Fibroblast of lung (primary cell): ENCODE results near the gene MGAT4A. TPM values are rescaled to one million over a fixed set of nuclear protein-coding genes. Genes with fewer than 3 reads are reported as not detected.

ENCODE experiments used
- DNase-seq, 2 donors: peaks; one replicate each; pipeline versions ENCODE4 v3.0.0 to v3.0.0-alpha.2; 2010; ENCODE audit warnings: low read depth in 2 of 2
- H2AFZ ChIP-seq: 2 replicates; pipeline ENCODE4 v1.5.1; 2012; ENCODE audit warnings: low read length, control low read depth, inconsistent platforms
- H3K27ac ChIP-seq: 2 replicates; pipeline ENCODE4 v1.5.1; 2011; ENCODE audit warnings: low read length, control low read depth; ENCODE audit not compliant: insufficient read depth
- H3K27me3 ChIP-seq: 2 replicates; pipeline ENCODE4 v1.5.1; 2011; ENCODE audit warnings: mild to moderate bottlenecking, low read length; ENCODE audit not compliant: control insufficient read depth, insufficient read depth
- H3K36me3 ChIP-seq: 2 replicates; pipeline ENCODE4 v1.5.1; 2011; ENCODE audit warnings: low read length; ENCODE audit not compliant: control insufficient read depth, insufficient read depth
- H3K4me1 ChIP-seq: 2 replicates; pipeline ENCODE4 v1.5.1; 2011; ENCODE audit warnings: low read length; ENCODE audit not compliant: control insufficient read depth, insufficient read depth; ENCODE audit errors: extremely low read depth
- H3K4me2 ChIP-seq: 2 replicates; pipeline ENCODE4 v1.5.1; 2011; ENCODE audit warnings: low read length, control low read depth; ENCODE audit not compliant: insufficient read depth; ENCODE audit errors: extremely low read depth
- H3K4me3 ChIP-seq, 4 experiments: fragments of 200-600 bp in 1 of 4; sonication (generic) in 1 of 4; replicated peaks in 1 of 4; 2 replicates each; pipeline ENCODE4 v1.5.1; 2011 to 2016; ENCODE audit warnings: low read length in 4 of 4, low read depth in 3 of 4, mild to moderate bottlenecking in 3 of 4, control low read depth in 2 of 4, inconsistent platforms in 1 of 4, mixed read lengths in 1 of 4; ENCODE audit not compliant: insufficient read depth in 1 of 4; ENCODE audit errors: control extremely low read depth in 1 of 4
- H3K79me2 ChIP-seq: 2 replicates; pipeline ENCODE4 v1.5.1; 2012; ENCODE audit warnings: mild to moderate bottlenecking, low read length, inconsistent platforms; ENCODE audit not compliant: control insufficient read depth, insufficient read depth
- H3K9ac ChIP-seq: 2 replicates; pipeline ENCODE4 v1.5.1; 2011; ENCODE audit warnings: mild to moderate bottlenecking, low read length, control low read depth; ENCODE audit not compliant: insufficient read depth
- H3K9me3 ChIP-seq: 2 replicates; pipeline ENCODE4 v1.5.1; 2012; ENCODE audit warnings: low read depth, low read length; ENCODE audit not compliant: control insufficient read depth, insufficient read depth
- H4K20me1 ChIP-seq: 2 replicates; pipeline ENCODE4 v1.5.1; 2011; ENCODE audit warnings: low read length; ENCODE audit not compliant: control insufficient read depth, insufficient read depth; ENCODE audit errors: extremely low read depth
- EZH2 ChIP-seq: IDR thresholded peaks from 2 replicates; pipeline ENCODE4 v1.5.1; 2012; ENCODE audit warnings: low read length, control low read depth, mild to moderate bottlenecking; ENCODE audit errors: missing control alignments
- polyA plus RNA-seq, 2 donors: library from polyadenylated mRNA; depleted of rRNA in 1 of 2; stranded (reverse) in 1 of 2; unstranded in 1 of 2; fragments of >200 nt; gene quantifications; 2 replicates each; pipeline ENCODE4 v1.2.1, GENCODE V29; 2011 to 2012; ENCODE audit warnings: missing spikeins in 1 of 2
- total RNA-seq: library from RNA; depleted of rRNA; stranded (reverse); fragments of >200 nt; gene quantifications from 2 replicates; pipeline ENCODE4 v1.2.1, GENCODE V29; 2014
- TF ChIP-seq, protein P1 (sequence below), 2 donors: IDR thresholded peaks in 1 of 2; conservative IDR thresholded peaks in 1 of 2; 1 replicate in 1 of 2; 2 replicates in 1 of 2; pipeline ENCODE4 v1.5.1; 2011 to 2012; ENCODE audit warnings: low read length in 2 of 2, control low read depth in 1 of 2, inconsistent platforms in 1 of 2, low read depth in 1 of 2, mild to moderate bottlenecking in 1 of 2

MGAT4A gene
- total and polyA plus RNA-seq, 2 donors (not counting 1 experiment from before 2014, with no cell fraction given): 0.10 to 0.17 TPM

DNA sequence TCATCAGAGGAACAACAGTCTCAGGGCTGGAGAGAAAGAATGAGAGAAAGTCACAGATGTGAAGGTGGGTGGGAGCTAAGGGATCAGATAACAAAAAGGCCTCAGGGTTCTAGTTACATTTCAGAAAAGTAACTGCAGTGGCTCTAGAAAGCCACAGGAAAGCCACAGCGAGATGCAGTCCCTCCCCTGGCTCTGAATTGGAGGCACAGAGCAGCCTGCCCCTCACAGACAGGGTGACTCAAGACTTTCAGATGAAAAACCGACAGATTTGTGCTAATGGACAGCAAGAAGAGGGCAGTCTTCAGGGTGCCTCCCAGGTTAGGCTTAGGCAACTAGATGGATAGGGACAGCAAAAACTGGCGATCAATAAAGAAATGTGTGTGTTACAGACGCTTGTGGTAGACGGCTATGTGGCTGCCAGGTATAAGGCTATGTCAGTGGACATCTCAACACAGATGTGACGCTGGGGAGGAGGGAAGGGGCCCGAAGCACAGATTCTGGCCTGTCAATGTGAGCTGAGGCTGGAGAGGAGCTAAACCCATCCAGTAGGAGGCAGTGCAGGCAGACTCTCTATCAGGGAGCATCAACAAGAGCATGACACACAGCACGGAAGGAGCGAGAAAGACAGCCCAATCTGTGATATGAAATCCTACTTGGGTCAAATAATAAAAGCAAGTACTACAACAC, 96.4 kb downstream of the MGAT4A start:
- no peak overlapping the region for H3K27ac ChIP-seq

DNA sequence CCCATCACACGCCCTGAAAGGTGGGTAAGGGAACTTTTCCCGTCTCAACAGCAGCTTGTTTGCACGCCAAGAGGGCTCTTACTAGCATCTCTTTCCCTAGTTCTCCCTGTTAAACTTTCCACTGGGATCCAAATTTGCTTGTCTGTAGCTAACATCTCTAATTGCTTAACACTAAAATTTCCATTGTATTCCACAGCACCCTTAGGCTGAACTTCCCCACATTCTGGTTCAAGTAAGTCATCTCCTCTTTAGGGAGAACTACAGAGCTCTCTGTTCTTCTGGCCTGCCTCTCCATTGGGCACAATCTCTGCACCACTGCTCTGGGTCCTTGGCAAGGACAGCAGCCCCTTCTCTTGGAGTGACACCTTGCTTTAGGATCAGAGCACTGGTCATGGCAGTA, 98.6 kb downstream of the MGAT4A start:
- no peak overlapping the region for H3K4me3 ChIP-seq
- no peaks in the 10 kb centered on the region for H3K4me1 ChIP-seq
- no peak overlapping the region for H2AFZ ChIP-seq
- H3K36me3 ChIP-seq: no peaks in the 10 kb centered on the region
- no peaks in the 10 kb centered on the region for H3K9me3 ChIP-seq
- no peak overlapping the region for H3K9ac ChIP-seq
- no peaks in the 10 kb centered on the region for H3K79me2 ChIP-seq
- no peaks in the 10 kb centered on the region for H3K27me3 ChIP-seq
- no peak for DNase-seq
- H3K27ac ChIP-seq: no peak overlapping the region
- H3K4me2 ChIP-seq: no peak overlapping the region
- no peaks in the 10 kb centered on the region for H4K20me1 ChIP-seq
- TF ChIP-seq, protein P1, sequence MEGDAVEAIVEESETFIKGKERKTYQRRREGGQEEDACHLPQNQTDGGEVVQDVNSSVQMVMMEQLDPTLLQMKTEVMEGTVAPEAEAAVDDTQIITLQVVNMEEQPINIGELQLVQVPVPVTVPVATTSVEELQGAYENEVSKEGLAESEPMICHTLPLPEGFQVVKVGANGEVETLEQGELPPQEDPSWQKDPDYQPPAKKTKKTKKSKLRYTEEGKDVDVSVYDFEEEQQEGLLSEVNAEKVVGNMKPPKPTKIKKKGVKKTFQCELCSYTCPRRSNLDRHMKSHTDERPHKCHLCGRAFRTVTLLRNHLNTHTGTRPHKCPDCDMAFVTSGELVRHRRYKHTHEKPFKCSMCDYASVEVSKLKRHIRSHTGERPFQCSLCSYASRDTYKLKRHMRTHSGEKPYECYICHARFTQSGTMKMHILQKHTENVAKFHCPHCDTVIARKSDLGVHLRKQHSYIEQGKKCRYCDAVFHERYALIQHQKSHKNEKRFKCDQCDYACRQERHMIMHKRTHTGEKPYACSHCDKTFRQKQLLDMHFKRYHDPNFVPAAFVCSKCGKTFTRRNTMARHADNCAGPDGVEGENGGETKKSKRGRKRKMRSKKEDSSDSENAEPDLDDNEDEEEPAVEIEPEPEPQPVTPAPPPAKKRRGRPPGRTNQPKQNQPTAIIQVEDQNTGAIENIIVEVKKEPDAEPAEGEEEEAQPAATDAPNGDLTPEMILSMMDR (conservative IDR thresholded peaks at IDR 0.05 in 1 of 2, IDR thresholded peaks at IDR 0.05 in 1 of 2; ENCODE audit: low read depth in 1 of 2, low read length in 2 of 2): no peak
- TF ChIP-seq EZH2: no peak

More for the DNA sequence above, 96.4 kb downstream of the MGAT4A start:
- no peak overlapping the region for H3K4me2 ChIP-seq
- DNase-seq: peak in 1 of 2 donors; percentile 5
- no peaks in the 10 kb centered on the region for H3K27me3 ChIP-seq
- no peak overlapping the region for H3K9ac ChIP-seq
- no peaks in the 10 kb centered on the region for H3K36me3 ChIP-seq
- H3K4me3 ChIP-seq: no peak overlapping the region
- H3K9me3 ChIP-seq: no peaks in the 10 kb centered on the region
- H2AFZ ChIP-seq: no peak overlapping the region
- no peaks in the 10 kb centered on the region for H4K20me1 ChIP-seq
- no peaks in the 10 kb centered on the region for H3K79me2 ChIP-seq
- H3K4me1 ChIP-seq: no peaks in the 10 kb centered on the region
- no peak for TF ChIP-seq EZH2
- TF ChIP-seq, protein P1 (conservative IDR thresholded peaks at IDR 0.05 in 1 of 2, IDR thresholded peaks at IDR 0.05 in 1 of 2; ENCODE audit: low read depth in 1 of 2, low read length in 2 of 2): peak in 1 of 2 donors; percentile 34

DNA sequence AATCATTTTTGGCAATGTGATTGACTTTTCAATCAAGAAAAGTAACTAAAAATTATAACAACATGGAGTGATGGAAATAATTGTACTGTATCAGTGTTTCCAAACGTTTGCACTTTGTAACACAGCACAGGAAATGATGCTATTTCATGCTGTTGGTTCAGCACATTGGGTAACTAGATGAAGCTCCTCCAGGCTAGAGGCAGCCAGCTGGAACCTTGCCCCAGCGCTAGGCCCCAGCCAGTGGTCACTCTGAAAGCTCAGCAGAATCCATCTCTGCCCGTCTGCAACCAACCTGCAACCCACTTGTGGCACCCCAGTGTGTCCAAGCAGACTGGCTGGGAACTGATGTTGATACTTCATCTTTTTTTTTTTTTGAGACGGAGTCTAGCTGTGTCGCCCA, 107.3 kb downstream of the MGAT4A start:
- no peak overlapping the region for H3K4me3 ChIP-seq
- H3K27me3 ChIP-seq: no peaks in the 10 kb centered on the region
- H2AFZ ChIP-seq: no peak overlapping the region
- H3K36me3 ChIP-seq: no peaks in the 10 kb centered on the region
- H3K4me1 ChIP-seq: no peaks in the 10 kb centered on the region
- no peaks in the 10 kb centered on the region for H3K79me2 ChIP-seq
- TF ChIP-seq, protein P1 (conservative IDR thresholded peaks at IDR 0.05 in 1 of 2, IDR thresholded peaks at IDR 0.05 in 1 of 2; ENCODE audit: low read depth in 1 of 2, low read length in 2 of 2): no peak
- TF ChIP-seq EZH2: no peak
- no peaks in the 10 kb centered on the region for H4K20me1 ChIP-seq
- H3K9ac ChIP-seq: no peak overlapping the region
- no peaks in the 10 kb centered on the region for H3K9me3 ChIP-seq
- DNase-seq: peak in 1 of 2 donors; percentile 69
- H3K4me2 ChIP-seq: no peak overlapping the region
- H3K27ac ChIP-seq: no peak overlapping the region
